ENCODE results near the gene LARGE1. TPM values are rescaled to one million over a fixed set of nuclear protein-coding genes. Genes with fewer than 3 reads are reported as not detected.

LARGE1 gene
- total and polyA plus RNA-seq, 2 of the 8 experiments (the other 6 are each of a cell fraction or from before 2014, with no cell fraction given), result 43.7 to 83.0 TPM

GRCh38 chr22:33242078-33242477 lies 678.2 kb downstream of the LARGE1 start:
- Histone ChIP-seq H3K18ac (ENCODE audit: extremely low read depth, low read length) (no peak overlapping the region), H3K9ac (replicated peaks in 1 of 4; ENCODE audit: extremely low read depth in 1 of 4, low read depth in 3 of 4, low read length in 3 of 4) (no peak overlapping the region), H4K91ac (replicated peaks; ENCODE audit: insufficient read length, low read length) (no peak overlapping the region), H3K4me3 (ENCODE audit: extremely low read depth in 1 of 4, insufficient read depth in 2 of 4, low read depth in 3 of 4, low read length in 4 of 4) (no peak overlapping the region), H2BK5ac (ENCODE audit: low read depth, low read length) (no peak overlapping the region), H4K8ac (ENCODE audit: extremely low read depth, insufficient read depth, low read length) (no peak overlapping the region), H3K56ac (replicated peaks; ENCODE audit: insufficient read length, low read depth, low read length) (no peak overlapping the region), H3K27me3 (replicated peaks in 1 of 4; ENCODE audit: control insufficient read depth in 3 of 4, extremely low read depth in 1 of 4, insufficient read depth in 3 of 4, low read length in 3 of 4) (no peaks in the 10 kb centered on the region), H2AK5ac (ENCODE audit: low read depth, low read length) (no peak overlapping the region), H3K23ac (ENCODE audit: insufficient read length) (no peak overlapping the region), H3K79me1 (ENCODE audit: low read depth, low read length) (no peaks in the 10 kb centered on the region), H4K5ac (ENCODE audit: insufficient read length, low read depth, low read length) (no peak overlapping the region), H2BK12ac (ENCODE audit: low read depth, low read length) (no peak overlapping the region), H3K27ac (ENCODE audit: low read depth, low read length) (no peak overlapping the region), H3K36me3 (ENCODE audit: control insufficient read depth in 2 of 4, insufficient read depth in 4 of 4, low read length in 3 of 4) (no peaks in the 10 kb centered on the region), H4K20me1 (replicated peaks in 1 of 2; ENCODE audit: control insufficient read depth in 1 of 2, insufficient read depth in 2 of 2, low read length in 2 of 2) (no peaks in the 10 kb centered on the region), H2BK15ac (ENCODE audit: low read length) (no peak overlapping the region), H3K4me2 (ENCODE audit: insufficient read depth in 1 of 2, low read depth in 2 of 2, low read length in 2 of 2) (no peak overlapping the region), H3K79me2 (ENCODE audit: control insufficient read depth in 1 of 2, insufficient read depth in 2 of 2, low read length in 2 of 2) (no peaks in the 10 kb centered on the region), H2BK20ac (ENCODE audit: low read length) (no peak overlapping the region), H3K23me2 (ENCODE audit: low read depth, low read length) (no peaks in the 10 kb centered on the region), H3K4me1 (replicated peaks in 1 of 4; ENCODE audit: control insufficient read depth in 3 of 4, insufficient read depth in 4 of 4, low read length in 3 of 4) (no peaks in the 10 kb centered on the region; a peak in 1 of 7 replicates), H2AFZ (ENCODE audit: low read length) (no peak overlapping the region), H3K4ac (replicated peaks; ENCODE audit: insufficient read length, low read depth, low read length) (no peak overlapping the region), H2BK120ac (replicated peaks; ENCODE audit: low read depth, low read length) (no peak overlapping the region), H3K14ac (ENCODE audit: insufficient read length) (no peak overlapping the region), H3K9me3 (ENCODE audit: insufficient read depth in 2 of 2, low read depth in 1 of 2, low read length in 1 of 2) (peaks cover 0 to 8% of the 10 kb centered on the region in 2 experiments; a peak in 1 of 4 replicates)
- POLR2A ChIA-PET (ENCODE audit: partially characterized antibody), result no interaction called here
- FAIRE-seq, result no peak
- DNase-seq (ENCODE audit: low read depth in 1 of 2, low spot score in 2 of 2), result no peak
- TF ChIP-seq ASH2L (IDR thresholded peaks at IDR 0.05; ENCODE audit: low read length) (no peak), CBX5 (IDR thresholded peaks at IDR 0.05; ENCODE audit: low read depth, low read length) (no peak), GTF2F1 (IDR thresholded peaks at IDR 0.05; ENCODE audit: borderline replicate concordance, low read depth, low read length) (no peak)
- CTCF ChIA-PET (ENCODE audit: partially characterized antibody), result no interaction called here
